IPS-20b (cell line): ENCODE measurements around the gene RNASE12.
"Not testable (repeated sequence)": the region's sequence is repeated elsewhere in the genome, so short reads cannot be mapped to it uniquely, and the experiment has no call there.

ENCODE experiments used
- H3K27ac ChIP-seq: one replicate; pipeline ENCODE4 v1.5.1; 2013; ENCODE audit warnings: low read length
- H3K27me3 ChIP-seq: 2 replicates; pipeline ENCODE4 v1.6.1; 2013; ENCODE audit warnings: mild to moderate bottlenecking, low read length, inconsistent platforms; ENCODE audit not compliant: insufficient read depth
- H3K36me3 ChIP-seq: 2 replicates; pipeline ENCODE4 v1.6.1; 2013; ENCODE audit warnings: low read depth, mild to moderate bottlenecking, inconsistent platforms, low read length, moderate library complexity; ENCODE audit not compliant: insufficient read depth
- H3K4me1 ChIP-seq: 2 replicates; pipeline ENCODE4 v1.6.1; 2013; ENCODE audit warnings: mild to moderate bottlenecking, control low read depth, inconsistent platforms, low read length, moderate library complexity; ENCODE audit not compliant: insufficient read depth
- H3K4me3 ChIP-seq: 2 replicates; pipeline ENCODE4 v1.5.1; 2013; ENCODE audit warnings: mild to moderate bottlenecking, low read length, inconsistent platforms
- H3K9ac ChIP-seq: 2 replicates; pipeline ENCODE4 v1.6.1; 2013; ENCODE audit warnings: low read depth, mild to moderate bottlenecking, inconsistent platforms, low read length, moderate library complexity
- H3K9me3 ChIP-seq: 2 replicates; pipeline ENCODE4 v1.6.1; 2013; ENCODE audit warnings: mild to moderate bottlenecking, low read depth, low read length, inconsistent platforms; ENCODE audit not compliant: insufficient read depth

Gene RNASE12

DNA sequence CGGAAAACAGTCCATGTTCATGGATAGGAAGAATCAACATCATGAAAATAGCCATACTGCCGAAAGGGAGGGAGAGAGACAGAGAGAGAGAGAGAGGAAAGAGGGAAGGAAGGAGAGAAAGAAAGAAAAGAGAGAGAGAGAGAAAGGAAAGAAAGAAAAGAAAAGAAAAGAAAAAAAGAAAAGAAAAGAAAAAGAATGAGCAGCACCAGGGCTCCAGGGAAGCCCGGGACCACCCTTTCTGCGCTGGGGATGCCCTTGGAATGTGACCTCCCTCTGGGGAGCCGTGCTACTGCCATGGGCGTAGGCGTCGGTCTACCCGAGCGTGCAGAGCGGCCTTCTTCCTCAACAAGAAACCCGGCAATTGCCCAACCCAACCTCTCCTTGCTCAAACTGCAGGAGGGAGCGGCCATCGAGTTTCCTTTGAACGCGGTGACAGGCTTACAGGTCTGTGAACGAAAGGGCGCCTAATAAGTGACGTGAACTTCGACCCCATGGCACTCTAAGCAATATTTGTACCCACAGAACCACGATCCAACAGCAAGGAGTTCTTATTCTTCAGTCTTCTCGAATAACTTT lies 33.4 kb upstream of the RNASE12 start:
- Histone ChIP-seq H3K27ac (no peak overlapping the region), H3K36me3 (no peaks in the 10 kb centered on the region), H3K9ac (peak overlapping the region; percentile 49; the same call in 1 of the 2 replicates), H3K4me1 (peaks cover 13% of the 10 kb centered on the region; the same call in 1 of the 2 replicates), H3K27me3 (peaks cover 54% of the 10 kb centered on the region), H3K4me3 (peak overlapping the region; percentile 85), H3K9me3 (no peaks in the 10 kb centered on the region)

DNA sequence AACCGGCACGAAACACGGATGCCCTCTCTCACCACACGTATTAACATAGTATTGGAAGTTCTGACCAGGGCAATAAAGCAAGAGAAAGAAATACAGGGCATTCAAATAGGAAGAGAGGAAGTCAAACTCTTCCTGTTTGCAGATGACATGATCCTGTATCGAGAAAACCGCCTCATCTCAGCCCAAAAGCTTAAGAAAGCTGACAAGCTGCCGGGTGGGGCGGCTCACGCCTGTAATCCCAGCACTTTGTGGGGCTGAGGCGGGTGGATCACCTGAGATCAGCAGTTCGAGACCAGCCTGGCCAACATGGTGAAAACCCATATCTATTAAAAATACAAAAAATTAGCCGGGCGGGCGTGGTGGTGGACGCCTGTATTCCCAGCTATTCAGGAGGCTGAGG lies 32.6 kb upstream of the RNASE12 start:
- Histone ChIP-seq H3K9ac (no peak overlapping the region), H3K9me3 (no peaks in the 10 kb centered on the region), H3K4me3 (no peak overlapping the region; the same call in 1 of the 2 replicates), H3K4me1 (peaks cover 13% of the 10 kb centered on the region; the same call in 1 of the 2 replicates), H3K36me3 (no peaks in the 10 kb centered on the region), H3K27ac (no peak overlapping the region), H3K27me3 (peaks cover 47% of the 10 kb centered on the region)

GRCh38 chr14:20622816-20623291 lies 31.7 kb upstream of the RNASE12 start:
- Histone ChIP-seq H3K9me3 (no peaks in the 10 kb centered on the region), H3K9ac (no peak overlapping the region), H3K4me3 (peak overlapping the region; percentile 40; the same call in 1 of the 2 replicates), H3K4me1 (peaks cover 9% of the 10 kb centered on the region; the same call in 1 of the 2 replicates), H3K27me3 (peaks cover 38% of the 10 kb centered on the region), H3K27ac (no peak overlapping the region), H3K36me3 (no peaks in the 10 kb centered on the region)

- H3K27me3 ChIP-seq, result peaks cover 19% of the 10 kb centered on the region; the same call in 1 of the 2 replicates
- no peak overlapping the region for H3K27ac ChIP-seq
- H3K4me3 ChIP-seq, result no peak overlapping the region
- H3K9ac ChIP-seq, result no peak overlapping the region
- 0 out of 2 replicates have a peak, but pooled peaks cover 2% of the 10 kb centered on the region for H3K4me1 ChIP-seq
- no peaks in the 10 kb centered on the region for H3K36me3 ChIP-seq
- no peaks in the 10 kb centered on the region for H3K9me3 ChIP-seq
Measured at GRCh38 chr14:20620798-20621478, 29.8 kb upstream of the RNASE12 start.

- H3K9ac ChIP-seq, H3K36me3 ChIP-seq, H3K4me1 ChIP-seq, H3K27ac ChIP-seq, H3K9me3 ChIP-seq, H3K4me3 ChIP-seq: not testable (repeated sequence)
- peaks cover 14% of the 10 kb centered on the region; the same call in 1 of the 2 replicates for H3K27me3 ChIP-seq
Measured at GRCh38 chr14:20619688-20620087, 28.5 kb upstream of the RNASE12 start.

DNA sequence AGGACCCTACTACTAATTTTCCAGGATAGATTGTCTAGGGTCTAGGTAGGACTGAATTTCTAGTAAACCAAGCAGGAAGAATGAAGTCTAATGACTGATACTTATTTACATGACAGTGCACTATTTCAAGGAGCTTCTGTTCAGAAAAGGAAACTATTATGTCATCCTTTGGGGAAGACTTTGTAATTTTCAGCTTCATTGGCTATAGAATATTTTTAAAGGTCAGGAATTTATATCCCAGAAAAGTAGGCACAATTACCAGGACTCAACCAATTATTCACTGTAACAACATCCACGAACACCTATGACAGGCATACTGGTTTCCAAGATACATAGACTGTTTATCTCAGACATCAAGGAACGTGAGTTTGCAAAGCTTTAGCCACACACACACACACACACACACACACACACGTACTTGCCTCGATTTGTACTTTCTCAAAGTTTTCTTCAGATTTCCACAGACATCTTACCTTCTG lies 27.1 kb upstream of the RNASE12 start:
- no peaks in the 10 kb centered on the region for H3K9me3 ChIP-seq
- H3K4me3 ChIP-seq, result no peak overlapping the region
- H3K4me1 ChIP-seq, result peaks cover 7% of the 10 kb centered on the region; the same call in 1 of the 2 replicates
- no peaks in the 10 kb centered on the region for H3K36me3 ChIP-seq
- no peak overlapping the region for H3K27ac ChIP-seq
- peaks cover 9% of the 10 kb centered on the region; the same call in 1 of the 2 replicates for H3K27me3 ChIP-seq
- no peak overlapping the region for H3K9ac ChIP-seq

DNA sequence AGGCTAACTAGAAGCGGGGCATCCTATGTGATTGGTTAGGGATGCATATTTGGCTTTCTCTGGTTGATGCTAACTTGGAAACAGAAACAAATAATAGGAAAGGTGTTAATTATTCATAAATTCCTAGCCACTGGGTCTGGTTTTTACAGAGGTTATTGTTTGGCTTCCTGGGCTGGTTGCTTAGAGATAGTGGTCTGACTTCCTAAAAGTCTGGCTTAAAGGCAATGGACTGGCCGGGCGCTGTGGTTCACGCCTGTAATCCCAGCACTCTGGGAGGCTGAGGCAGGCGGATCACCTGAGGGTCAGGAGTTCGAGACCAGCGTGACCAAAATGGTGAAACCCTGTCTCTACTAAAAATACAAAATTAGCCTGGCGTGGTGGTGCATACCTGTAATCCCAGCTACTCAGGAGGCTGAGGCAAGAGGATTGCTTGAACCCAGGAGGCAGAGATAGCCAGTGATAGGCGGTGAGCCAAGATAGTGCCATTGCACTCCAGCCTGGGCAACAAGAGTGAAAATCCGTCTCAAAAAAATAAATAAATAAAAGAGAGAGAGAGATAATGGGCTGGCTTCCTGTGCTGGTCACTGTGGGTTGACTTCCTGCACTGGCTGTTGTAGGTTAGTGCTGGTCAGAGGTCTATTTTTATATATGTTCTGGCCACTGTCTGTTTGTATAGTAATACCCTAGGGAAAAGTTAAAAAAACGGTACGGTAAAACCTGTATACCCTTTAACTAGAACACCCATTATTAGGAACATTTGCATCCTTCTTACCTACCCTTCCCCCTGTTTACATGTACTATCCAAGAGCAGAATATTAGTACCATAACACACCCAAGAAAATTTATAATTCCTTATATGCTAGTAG lies 26.2 kb upstream of the RNASE12 start:
- Histone ChIP-seq H3K27me3 (peaks cover under 1% of the 10 kb centered on the region; the same call in 1 of the 2 replicates), H3K9ac (no peak overlapping the region), H3K27ac (no peak overlapping the region), H3K4me3 (no peak overlapping the region), H3K36me3 (no peaks in the 10 kb centered on the region), H3K4me1 (peaks cover 10% of the 10 kb centered on the region), H3K9me3 (no peaks in the 10 kb centered on the region)

DNA sequence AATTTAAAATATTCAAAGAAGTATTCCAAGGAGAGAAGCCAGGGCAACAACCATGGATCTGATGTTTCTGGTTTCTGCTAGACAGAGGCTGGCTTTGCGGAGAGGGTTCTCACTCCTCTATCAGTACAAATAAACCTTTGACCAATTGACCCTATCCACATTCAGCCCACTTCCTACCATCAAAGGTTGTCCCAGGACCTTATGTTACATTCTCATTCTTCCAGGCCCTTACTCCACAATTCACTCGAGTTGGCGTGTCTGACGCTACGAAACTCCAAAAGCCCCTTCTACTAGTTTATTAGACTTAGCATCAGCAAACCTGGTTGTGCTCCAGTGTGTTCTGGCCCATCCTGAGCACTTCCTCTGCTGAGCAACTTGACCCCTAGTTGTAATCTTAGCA lies 24.8 kb upstream of the RNASE12 start:
- Histone ChIP-seq H3K9me3 (no peaks in the 10 kb centered on the region), H3K36me3 (no peaks in the 10 kb centered on the region), H3K27ac (no peak overlapping the region), H3K4me3 (no peak overlapping the region), H3K27me3 (0 out of 2 replicates have a peak, but pooled peaks cover 9% of the 10 kb centered on the region), H3K4me1 (peaks cover 10% of the 10 kb centered on the region), H3K9ac (no peak overlapping the region)

GRCh38 chr14:20614038-20614840 lies 23.1 kb upstream of the RNASE12 start:
- H3K36me3 ChIP-seq, result no peaks in the 10 kb centered on the region
- peaks cover 14% of the 10 kb centered on the region for H3K4me1 ChIP-seq
- H3K9me3 ChIP-seq, result no peaks in the 10 kb centered on the region
- H3K9ac ChIP-seq, result peak overlapping the region; percentile 82
- H3K27ac ChIP-seq, result no peak overlapping the region
- H3K4me3 ChIP-seq, result peak overlapping the region; percentile 92
- peaks cover 15% of the 10 kb centered on the region; the same call in 1 of the 2 replicates for H3K27me3 ChIP-seq

DNA sequence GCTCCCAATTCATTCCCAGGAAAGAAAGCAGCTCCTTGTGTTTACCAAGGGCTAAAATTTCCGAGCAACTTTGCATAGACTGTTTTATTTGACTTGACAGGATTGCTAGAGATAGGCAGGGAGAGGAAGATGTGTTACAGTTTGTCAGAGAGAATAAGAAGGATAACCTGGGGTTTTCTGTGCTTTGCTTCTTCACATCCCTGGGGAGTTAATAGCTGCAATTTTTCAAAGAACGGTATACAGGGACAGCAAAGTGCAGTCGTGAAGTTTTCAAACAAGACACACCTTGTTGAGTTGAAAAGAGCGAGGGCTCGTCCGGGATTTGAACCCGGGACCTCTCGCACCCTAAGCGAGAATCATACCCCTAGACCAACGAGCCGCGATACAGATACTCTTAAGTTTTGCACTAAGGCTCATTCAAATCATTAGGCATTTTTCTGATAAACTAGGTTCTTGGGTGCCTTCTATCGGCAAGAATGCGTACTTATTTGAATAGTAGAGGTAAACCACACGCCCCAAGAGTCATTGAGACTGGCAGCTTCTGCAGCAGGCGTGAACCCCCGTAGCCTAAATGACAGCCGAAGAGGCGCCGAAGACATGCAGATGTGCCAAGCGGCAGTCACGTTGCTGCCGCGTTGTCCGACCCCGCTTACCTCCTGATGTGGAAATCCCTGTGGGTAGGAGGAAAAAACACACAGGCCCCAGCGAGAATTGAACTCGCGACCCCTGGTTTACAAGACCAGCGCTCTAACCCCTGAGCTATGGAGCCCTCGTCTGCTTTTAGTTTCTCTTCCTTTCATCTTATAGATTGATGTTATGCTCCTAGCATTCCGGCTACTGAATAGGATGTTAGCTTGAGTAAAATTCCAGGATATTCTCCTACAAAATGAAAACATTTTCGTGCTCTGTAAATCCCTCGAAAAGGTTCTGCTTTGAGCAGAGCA lies 22.2 kb upstream of the RNASE12 start:
- no peak overlapping the region for H3K27ac ChIP-seq
- peaks cover 15% of the 10 kb centered on the region; the same call in 1 of the 2 replicates for H3K27me3 ChIP-seq
- peak overlapping the region; percentile 82 for H3K9ac ChIP-seq
- no peaks in the 10 kb centered on the region for H3K9me3 ChIP-seq
- H3K4me1 ChIP-seq, result peaks cover 14% of the 10 kb centered on the region
- H3K4me3 ChIP-seq, result peak overlapping the region; percentile 92
- H3K36me3 ChIP-seq, result no peaks in the 10 kb centered on the region
